Measurements from ENCODE around the gene ZG16. TPM values are rescaled to one million over a fixed set of nuclear protein-coding genes. Genes with fewer than 3 reads are reported as not detected.
"Not testable (repeated sequence)": the region's sequence is repeated elsewhere in the genome, so short reads cannot be mapped to it uniquely, and the experiment has no call there.

The ZG16 gene
- total RNA-seq, 6 experiments from 2014 or later: not detected

DNA sequence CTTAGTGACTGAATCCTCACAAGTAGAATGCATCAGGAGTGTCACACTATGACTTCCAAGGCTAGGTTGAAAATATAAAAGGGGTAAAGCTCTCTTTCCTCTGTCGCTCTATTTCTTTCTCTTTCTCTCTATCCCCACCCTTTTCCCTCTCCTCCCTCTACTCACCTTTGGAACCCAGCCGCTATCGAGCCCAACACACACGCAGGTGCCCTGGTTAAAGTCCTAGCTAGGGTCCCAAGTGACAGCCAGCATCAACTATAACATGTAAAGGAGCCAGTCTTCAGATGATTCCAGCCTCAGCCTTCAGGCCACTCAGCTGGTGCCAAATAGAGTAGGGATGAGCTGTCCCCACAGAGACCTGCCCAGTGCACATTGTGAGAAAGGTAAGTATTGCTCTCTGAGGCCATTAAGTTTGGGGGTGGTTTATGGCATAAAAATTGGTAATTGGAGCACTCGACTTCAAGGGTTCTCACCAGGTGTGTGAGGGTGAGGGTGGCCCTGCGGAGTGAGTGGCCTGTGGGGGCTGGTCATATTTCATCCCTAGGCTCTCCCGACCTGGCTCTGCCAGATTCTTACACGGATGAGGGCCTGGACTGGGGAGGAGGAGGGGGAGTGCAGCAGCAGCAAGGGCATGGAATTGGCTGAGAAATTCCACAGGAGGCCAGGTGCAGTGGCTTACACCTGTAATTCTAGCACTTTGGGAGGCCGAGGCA is 17.3 kb upstream of the ZG16 start:
- TF ChIP-seq, protein P1, sequence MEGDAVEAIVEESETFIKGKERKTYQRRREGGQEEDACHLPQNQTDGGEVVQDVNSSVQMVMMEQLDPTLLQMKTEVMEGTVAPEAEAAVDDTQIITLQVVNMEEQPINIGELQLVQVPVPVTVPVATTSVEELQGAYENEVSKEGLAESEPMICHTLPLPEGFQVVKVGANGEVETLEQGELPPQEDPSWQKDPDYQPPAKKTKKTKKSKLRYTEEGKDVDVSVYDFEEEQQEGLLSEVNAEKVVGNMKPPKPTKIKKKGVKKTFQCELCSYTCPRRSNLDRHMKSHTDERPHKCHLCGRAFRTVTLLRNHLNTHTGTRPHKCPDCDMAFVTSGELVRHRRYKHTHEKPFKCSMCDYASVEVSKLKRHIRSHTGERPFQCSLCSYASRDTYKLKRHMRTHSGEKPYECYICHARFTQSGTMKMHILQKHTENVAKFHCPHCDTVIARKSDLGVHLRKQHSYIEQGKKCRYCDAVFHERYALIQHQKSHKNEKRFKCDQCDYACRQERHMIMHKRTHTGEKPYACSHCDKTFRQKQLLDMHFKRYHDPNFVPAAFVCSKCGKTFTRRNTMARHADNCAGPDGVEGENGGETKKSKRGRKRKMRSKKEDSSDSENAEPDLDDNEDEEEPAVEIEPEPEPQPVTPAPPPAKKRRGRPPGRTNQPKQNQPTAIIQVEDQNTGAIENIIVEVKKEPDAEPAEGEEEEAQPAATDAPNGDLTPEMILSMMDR (IDR thresholded peaks at IDR 0.05): no peak
- Mint-ChIP-seq H3K4me3 (no peak overlapping the region), H3K27me3 (ENCODE audit: insufficient read depth) (peaks cover 27% of the 10 kb centered on the region), H3K4me1 (ENCODE audit: low read depth) (0 out of 2 replicates have a peak, but pooled peaks cover 6% of the 10 kb centered on the region), H3K27ac (no peak overlapping the region), H3K36me3 (ENCODE audit: low read depth) (no peaks in the 10 kb centered on the region), H3K9me3 (no peaks in the 10 kb centered on the region)
- DNase-seq: no peak

- not testable (repeated sequence) for H3K4me1 Mint-ChIP-seq (ENCODE audit: low read depth); H3K4me3 Mint-ChIP-seq; H3K27ac Mint-ChIP-seq; DNase-seq; H3K9me3 Mint-ChIP-seq; H3K36me3 Mint-ChIP-seq (ENCODE audit: low read depth)
- peaks cover 27% of the 10 kb centered on the region for H3K27me3 Mint-ChIP-seq (ENCODE audit: insufficient read depth)
These were observed 16.8 kb upstream of the ZG16 start for GRCh38 chr16:29761280-29761651.

- Mint-ChIP-seq H3K27ac (no peak overlapping the region), H3K4me1 (ENCODE audit: low read depth) (0 out of 2 replicates have a peak, but pooled peaks cover 6% of the 10 kb centered on the region), H3K36me3 (ENCODE audit: low read depth) (no peaks in the 10 kb centered on the region), H3K9me3 (no peaks in the 10 kb centered on the region), H3K4me3 (no peak overlapping the region), H3K27me3 (ENCODE audit: insufficient read depth) (peaks cover 31% of the 10 kb centered on the region)
- no peak for DNase-seq
- TF ChIP-seq, protein P1 (IDR thresholded peaks at IDR 0.05): no peak
These were observed 16.2 kb upstream of the ZG16 start for GRCh38 chr16:29761882-29762281.

- H3K27ac Mint-ChIP-seq: no peak overlapping the region
- DNase-seq: no peak
- TF ChIP-seq, protein P1 (IDR thresholded peaks at IDR 0.05): no peak
- no peaks in the 10 kb centered on the region for H3K36me3 Mint-ChIP-seq (ENCODE audit: low read depth)
- peaks cover 31% of the 10 kb centered on the region for H3K27me3 Mint-ChIP-seq (ENCODE audit: insufficient read depth)
- H3K4me1 Mint-ChIP-seq (ENCODE audit: low read depth): no peaks in the 10 kb centered on the region
- H3K4me3 Mint-ChIP-seq: no peak overlapping the region
- no peaks in the 10 kb centered on the region for H3K9me3 Mint-ChIP-seq
These were observed 14.7 kb upstream of the ZG16 start for GRCh38 chr16:29763326-29763725.

- Mint-ChIP-seq H3K9me3 (no peaks in the 10 kb centered on the region), H3K27ac (no peak overlapping the region), H3K4me3 (no peak overlapping the region), H3K36me3 (ENCODE audit: low read depth) (no peaks in the 10 kb centered on the region), H3K27me3 (ENCODE audit: insufficient read depth) (peaks cover 42% of the 10 kb centered on the region), H3K4me1 (ENCODE audit: low read depth) (no peaks in the 10 kb centered on the region)
- no peak for DNase-seq
- TF ChIP-seq, protein P1 (IDR thresholded peaks at IDR 0.05): no peak
These were observed 12.7 kb upstream of the ZG16 start for GRCh38 chr16:29765167-29766032.

GRCh38 chr16:29766571-29766970 is 11.5 kb upstream of the ZG16 start:
- Mint-ChIP-seq H3K36me3 (ENCODE audit: low read depth) (no peaks in the 10 kb centered on the region), H3K9me3 (no peaks in the 10 kb centered on the region), H3K4me1 (ENCODE audit: low read depth) (no peaks in the 10 kb centered on the region), H3K27me3 (ENCODE audit: insufficient read depth) (peaks cover 37% of the 10 kb centered on the region), H3K27ac (no peak overlapping the region), H3K4me3 (no peak overlapping the region)
- TF ChIP-seq, protein P1 (IDR thresholded peaks at IDR 0.05): no peak
- no peak for DNase-seq

Measured in HFFc6 (cell line).